ENCODE measurements around the gene KIF1C. TPM values are rescaled to one million over a fixed set of nuclear protein-coding genes. Genes with fewer than 3 reads are reported as not detected.

KIF1C gene
- total RNA-seq = 68.4 and 71.3 TPM in 2 replicates

DNA sequence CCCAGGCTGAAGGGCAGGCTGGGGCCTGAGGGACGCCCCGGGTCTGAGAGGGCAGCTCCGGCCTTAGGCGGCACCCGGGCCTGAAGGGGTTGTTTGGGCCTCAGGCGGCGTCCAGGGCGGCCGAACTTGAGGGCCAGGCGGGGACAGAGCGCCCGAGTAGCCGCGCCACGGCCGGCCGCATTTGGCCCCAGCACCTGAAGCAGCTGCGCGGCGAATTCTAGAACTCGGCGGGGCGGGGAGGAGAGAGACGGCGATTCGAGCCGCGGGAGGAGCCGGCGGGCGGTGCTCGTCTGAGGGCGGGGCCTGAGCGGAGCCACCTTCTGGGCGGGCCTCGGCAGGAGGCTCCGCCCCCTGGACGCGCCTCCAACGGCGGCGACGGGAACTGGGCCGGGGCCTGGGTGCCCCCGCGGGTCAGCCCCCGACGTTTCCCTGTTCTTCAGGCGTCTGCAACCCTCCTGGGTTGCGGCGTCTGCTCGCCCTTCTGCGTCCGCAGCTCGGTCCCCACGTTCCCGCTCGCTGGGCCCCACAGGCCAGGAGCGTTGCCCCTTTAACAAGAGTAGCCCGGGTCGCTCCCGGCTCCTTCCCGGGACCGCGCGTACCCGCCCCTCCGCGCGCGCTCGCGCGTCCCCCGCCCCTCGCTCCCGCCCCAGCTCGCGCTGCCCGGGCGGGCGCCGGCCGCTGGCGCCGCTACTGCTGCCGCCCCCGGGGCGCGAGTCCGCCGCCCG, at the start of gene KIF1C, which contains the start of gene INCA1:
Gene KIF1C, plus strand, starts transcription at position 649 of the 725 bp plus-strand sequence. CDS start 2,297 bp downstream, outside the sequence.
Gene INCA1, minus strand, starts transcription at position 221 of the 725 bp plus-strand sequence. CDS start 3,085 bp downstream, outside the sequence.
- intact Hi-C loops (cut with micrococcal nuclease) = loop anchor here (1.0 to 5.0 kb wide), 7 partner anchors 10 to 285 kb away; partner anchors contain the start of genes CAMTA2, PFN1, RABEP1 and RNF167
- H3K4me1 Mint-ChIP-seq (ENCODE audit: low read depth) = peaks cover 19% of the 10 kb centered on the region
- peak within 1 kb of the TSS; percentile 90 for H3K27ac Mint-ChIP-seq
- peak within 1 kb of the TSS; percentile 90 for H3K4me3 Mint-ChIP-seq
- H3K27me3 Mint-ChIP-seq (ENCODE audit: insufficient read depth) = peaks cover 8% of the 10 kb centered on the region
- DNase-seq (ENCODE audit: low spot score) = peak; percentile 89
- H3K36me3 Mint-ChIP-seq (ENCODE audit: low read depth) = peaks cover 17% of the 10 kb centered on the region
- no peaks in the 10 kb centered on the region for H3K9me3 Mint-ChIP-seq

DNA sequence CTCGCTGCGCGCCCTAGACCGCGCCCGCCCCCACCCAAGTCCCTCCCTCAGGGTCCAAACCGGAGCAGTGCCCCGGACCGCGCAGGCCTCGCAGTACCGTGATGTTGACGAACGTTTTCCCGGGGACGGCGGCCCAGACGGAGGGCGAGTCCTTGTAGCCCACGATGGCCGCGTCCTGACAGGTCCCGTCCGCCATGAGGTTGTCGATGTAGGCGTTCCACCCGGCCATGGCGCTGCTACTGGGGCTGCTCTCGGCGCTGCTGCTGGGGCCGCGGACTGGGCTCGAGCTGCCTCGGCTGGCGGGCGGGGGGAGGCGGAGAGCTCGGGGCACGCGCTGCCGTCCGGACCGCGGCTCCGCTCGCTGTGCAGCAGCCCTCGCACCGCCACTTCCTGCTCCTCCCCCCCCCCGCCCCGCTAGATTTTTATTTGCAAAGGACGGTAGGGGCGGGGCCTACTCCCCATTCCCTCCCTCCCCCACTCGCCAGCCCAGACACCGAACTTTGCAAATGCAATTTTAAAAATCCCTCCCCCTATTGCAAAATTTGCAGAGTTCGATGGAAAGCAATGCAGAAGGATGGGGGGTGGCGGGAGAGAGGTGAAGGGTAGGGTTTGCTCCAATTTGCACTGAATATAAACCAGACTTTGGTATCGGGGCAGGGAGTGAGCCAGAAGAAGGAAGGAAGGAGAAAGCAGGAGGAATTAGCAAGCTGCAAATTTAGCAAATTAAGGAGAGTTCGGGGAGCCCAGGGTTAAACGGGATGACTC, 49.4 kb upstream of the KIF1C start, which contains the start of gene PFN1:
Gene PFN1, minus strand, starts transcription at position 365 of the 765 bp plus-strand sequence. Its CDS starts 136 bp downstream, at position 229.
- Mint-ChIP-seq H3K4me3 (peak within 1 kb of the TSS; percentile 100), H3K9me3 (no peaks in the 10 kb centered on the region), H3K27ac (peak within 1 kb of the TSS; percentile 100), H3K27me3 (ENCODE audit: insufficient read depth) (peaks cover 2% of the 10 kb centered on the region), H3K4me1 (ENCODE audit: low read depth) (peaks cover 52% of the 10 kb centered on the region), H3K36me3 (ENCODE audit: low read depth) (peaks cover 35% of the 10 kb centered on the region)
- peak; percentile 82 for DNase-seq (ENCODE audit: low spot score)
- intact Hi-C loops (cut with micrococcal nuclease) = loop anchor here (1.0 to 5.0 kb wide), 8 partner anchors 8 to 806 kb away; partner anchors contain the start of genes ARRB2, CYB5D2, INCA1 and KIF1C

DNA sequence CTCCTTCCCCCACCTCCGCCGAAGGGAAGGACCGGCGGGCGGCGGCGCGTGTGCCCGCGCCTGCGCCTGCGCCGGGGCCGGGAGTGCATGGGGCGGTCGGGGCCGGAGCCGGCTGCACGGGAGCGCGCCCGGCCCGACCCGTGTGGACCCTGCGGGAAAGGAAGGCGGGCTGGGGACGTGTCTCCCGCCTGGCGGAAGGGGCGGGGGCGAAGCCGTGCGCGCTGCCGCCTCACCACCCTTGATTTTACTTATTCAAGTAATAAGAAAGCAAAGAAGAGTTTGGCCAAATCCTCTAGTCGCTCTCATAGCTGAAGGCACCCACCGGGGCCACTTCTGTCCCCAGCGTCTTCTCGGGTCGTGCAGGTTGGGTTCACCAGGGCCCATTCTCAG, 48.8 kb upstream of the KIF1C start:
- intact Hi-C loops (cut with micrococcal nuclease) = loop anchor here (1.0 to 5.0 kb wide), 9 partner anchors 9 to 806 kb away; partner anchors contain the start of genes ARRB2, CAMTA2, CYB5D2 and INCA1
- peaks cover 35% of the 10 kb centered on the region for H3K36me3 Mint-ChIP-seq (ENCODE audit: low read depth)
- peaks cover 2% of the 10 kb centered on the region for H3K27me3 Mint-ChIP-seq (ENCODE audit: insufficient read depth)
- peak overlapping the region; percentile 100 for H3K27ac Mint-ChIP-seq
- H3K9me3 Mint-ChIP-seq = no peaks in the 10 kb centered on the region
- H3K4me3 Mint-ChIP-seq = peak overlapping the region; percentile 97
- H3K4me1 Mint-ChIP-seq (ENCODE audit: low read depth) = peaks cover 49% of the 10 kb centered on the region
- DNase-seq (ENCODE audit: low spot score) = peak; percentile 77

DNA sequence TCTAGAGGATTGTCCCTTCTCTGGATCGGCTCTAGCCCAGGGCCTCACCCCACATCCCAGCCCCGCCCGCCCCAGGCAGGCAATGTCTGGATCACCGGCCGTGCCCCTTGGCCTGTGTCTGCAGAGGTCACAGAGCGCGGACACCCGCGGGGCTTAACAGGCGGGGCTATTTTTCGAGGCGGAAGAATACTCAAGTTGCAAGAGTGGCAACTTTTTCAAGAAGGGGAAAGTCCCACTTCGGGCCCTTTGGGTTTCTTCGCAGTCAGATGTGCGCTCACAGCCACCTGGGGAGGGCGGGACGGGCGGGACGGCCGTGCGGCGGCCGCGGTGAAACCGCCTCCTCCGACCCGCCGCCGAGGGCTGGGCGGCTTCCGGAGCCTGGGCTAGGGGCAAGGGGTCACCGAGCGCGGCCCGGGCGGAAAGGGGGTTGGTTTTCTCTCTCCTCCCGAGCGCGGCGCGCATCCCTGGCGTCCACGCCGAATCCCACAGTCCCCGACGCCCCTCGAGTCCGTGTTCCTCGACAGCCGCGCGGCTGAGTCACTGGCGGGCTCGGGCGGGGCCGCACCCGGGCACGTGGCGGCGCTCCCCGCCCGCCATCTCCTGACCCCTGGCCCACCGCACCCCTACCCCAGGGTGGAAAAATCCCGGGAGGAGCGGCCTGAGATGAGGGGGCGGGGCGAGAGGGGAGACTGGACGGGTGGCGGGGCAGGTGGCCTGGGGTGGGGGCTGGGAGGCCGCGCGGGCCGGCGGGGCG, 48.3 kb upstream of the KIF1C start:
- Mint-ChIP-seq H3K36me3 (ENCODE audit: low read depth) (peaks cover 31% of the 10 kb centered on the region), H3K27me3 (ENCODE audit: insufficient read depth) (peaks cover 2% of the 10 kb centered on the region), H3K4me3 (peak overlapping the region; percentile 84), H3K9me3 (no peaks in the 10 kb centered on the region), H3K4me1 (ENCODE audit: low read depth) (peaks cover 43% of the 10 kb centered on the region), H3K27ac (peak overlapping the region; percentile 85)
- DNase-seq (ENCODE audit: low spot score) = peak; percentile 75
- intact Hi-C loops (cut with micrococcal nuclease) = loop anchor here (1.0 to 5.0 kb wide), 5 partner anchors 38 to 807 kb away; partner anchors contain the start of genes CAMTA2, CYB5D2, MINK1 and NUP88

DNA sequence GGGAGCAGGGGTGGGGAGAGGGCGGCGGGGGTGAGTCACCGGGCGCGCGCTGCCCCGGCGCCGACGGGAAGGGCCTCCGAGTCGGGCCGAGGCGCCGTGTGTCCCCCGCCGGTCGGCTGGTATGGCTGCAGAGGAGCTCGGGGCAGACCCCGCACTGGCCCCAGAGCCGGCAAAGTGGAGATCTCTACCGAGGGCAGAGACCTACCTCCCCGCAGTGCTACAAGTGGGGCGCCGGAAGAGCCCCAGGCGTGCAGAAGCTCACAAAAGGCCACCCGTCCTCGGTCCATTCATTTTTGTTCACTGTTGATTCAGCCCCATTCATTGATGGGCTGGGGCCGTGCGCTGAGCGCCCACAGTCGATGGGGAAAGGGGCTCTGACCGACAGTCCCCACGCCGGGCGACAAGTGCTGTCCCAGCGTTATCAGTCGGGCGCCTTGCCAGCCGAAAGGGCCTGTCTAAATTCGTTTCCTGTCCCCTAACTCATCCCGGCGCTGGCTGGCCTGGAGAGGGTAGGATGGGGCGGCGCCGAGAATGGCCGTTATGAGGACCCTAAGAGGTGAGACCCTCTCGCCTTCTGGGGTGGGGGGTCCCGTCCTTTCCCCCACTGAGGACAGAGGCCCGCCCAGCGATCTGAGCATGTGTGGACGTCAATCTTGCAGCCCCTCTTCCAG, 47.5 kb upstream of the KIF1C start:
- peaks cover 36% of the 10 kb centered on the region for H3K4me1 Mint-ChIP-seq (ENCODE audit: low read depth)
- no peaks in the 10 kb centered on the region for H3K9me3 Mint-ChIP-seq
- DNase-seq (ENCODE audit: low spot score) = no peak
- intact Hi-C loops (cut with micrococcal nuclease) = no loop called here
- peak overlapping the region; percentile 91 for H3K4me3 Mint-ChIP-seq
- peaks cover 25% of the 10 kb centered on the region for H3K36me3 Mint-ChIP-seq (ENCODE audit: low read depth)
- peaks cover 2% of the 10 kb centered on the region for H3K27me3 Mint-ChIP-seq (ENCODE audit: insufficient read depth)
- H3K27ac Mint-ChIP-seq = peak overlapping the region; percentile 92

DNA sequence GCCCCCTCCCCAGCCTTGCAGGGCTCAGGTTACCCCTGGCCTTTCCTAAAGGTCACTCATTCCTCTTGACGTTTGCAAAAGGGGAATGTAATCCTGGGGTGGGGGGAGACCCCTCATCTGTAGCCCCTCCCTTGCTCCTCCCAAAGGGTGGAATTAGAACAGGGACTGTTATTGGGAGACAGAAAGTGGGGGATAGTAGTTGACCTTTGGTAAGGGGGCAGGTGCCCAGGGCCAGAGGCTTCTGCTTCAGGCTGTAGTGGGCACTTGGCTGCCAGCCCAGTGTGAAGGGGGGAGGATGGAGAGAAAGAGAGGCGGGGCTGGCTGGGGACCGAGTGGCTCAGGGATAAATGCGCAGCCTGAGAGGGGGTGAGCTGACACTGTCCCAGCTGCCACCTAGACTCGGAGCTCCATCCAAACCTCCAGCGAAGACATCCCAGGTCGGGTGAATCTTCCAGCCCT, 47.0 kb upstream of the KIF1C start, which contains the start of gene ENO3:
Gene ENO3, plus strand, starts transcription at position 374 of the 459 bp plus-strand sequence. CDS start 711 bp downstream, outside the sequence.
- Mint-ChIP-seq H3K27ac (peak within 1 kb of the TSS; percentile 92), H3K4me1 (ENCODE audit: low read depth) (peaks cover 30% of the 10 kb centered on the region), H3K9me3 (no peaks in the 10 kb centered on the region), H3K27me3 (ENCODE audit: insufficient read depth) (peaks cover 2% of the 10 kb centered on the region), H3K36me3 (ENCODE audit: low read depth) (peaks cover 19% of the 10 kb centered on the region), H3K4me3 (peak within 1 kb of the TSS; percentile 91)
- no peak for DNase-seq (ENCODE audit: low spot score)
- intact Hi-C loops (cut with micrococcal nuclease) = no loop called here

DNA sequence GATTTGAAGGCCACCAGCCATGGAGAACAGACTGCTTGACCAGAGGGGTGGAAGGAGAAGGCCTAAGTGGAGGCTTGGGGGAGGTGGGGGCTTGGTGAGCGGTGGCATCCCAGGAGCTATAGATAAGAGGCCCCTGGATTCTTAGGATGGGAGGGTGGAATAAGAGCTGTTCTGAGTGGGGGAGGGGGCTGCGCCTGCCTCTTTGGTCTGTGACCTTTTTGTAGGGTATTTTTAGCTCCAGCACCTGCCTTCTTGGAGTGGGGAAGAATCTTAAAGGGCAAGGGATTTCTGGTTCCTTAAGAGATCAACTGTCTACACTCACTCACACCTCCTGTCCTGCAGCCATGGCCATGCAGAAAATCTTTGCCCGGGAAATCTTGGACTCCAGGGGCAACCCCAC, 46.3 kb upstream of the KIF1C start:
- Mint-ChIP-seq H3K27me3 (ENCODE audit: insufficient read depth) (peaks cover 2% of the 10 kb centered on the region), H3K27ac (peak overlapping the region; percentile 6), H3K4me1 (ENCODE audit: low read depth) (peaks cover 24% of the 10 kb centered on the region), H3K36me3 (ENCODE audit: low read depth) (peaks cover 16% of the 10 kb centered on the region), H3K9me3 (no peaks in the 10 kb centered on the region), H3K4me3 (peak overlapping the region; percentile 91)
- intact Hi-C loops (cut with micrococcal nuclease) = no loop called here
- no peak for DNase-seq (ENCODE audit: low spot score)

DNA sequence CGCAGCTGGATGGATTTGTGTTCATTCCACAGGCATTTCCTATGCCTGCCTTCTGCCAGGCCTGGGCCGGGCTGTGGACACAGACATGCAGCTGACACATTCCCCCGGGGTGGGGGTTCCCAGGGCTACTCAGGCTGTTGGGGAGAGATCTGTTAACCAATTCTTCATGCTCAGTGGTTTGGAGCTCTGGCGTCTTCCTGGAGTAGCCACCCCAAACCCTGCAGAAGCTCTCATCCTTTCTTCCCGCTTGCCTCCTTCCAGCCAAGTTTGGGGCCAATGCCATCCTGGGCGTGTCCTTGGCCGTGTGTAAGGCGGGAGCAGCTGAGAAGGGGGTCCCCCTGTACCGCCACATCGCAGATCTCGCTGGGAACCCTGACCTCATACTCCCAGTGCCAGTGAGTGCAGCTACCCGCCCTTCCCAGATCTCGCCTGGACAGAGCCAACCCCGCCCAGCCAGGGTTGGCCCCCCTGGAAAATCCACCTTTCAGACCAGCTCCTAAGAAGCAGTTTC, 44.2 kb upstream of the KIF1C start:
- intact Hi-C loops (cut with micrococcal nuclease) = no loop called here
- no peaks in the 10 kb centered on the region for H3K27me3 Mint-ChIP-seq (ENCODE audit: insufficient read depth)

DNA sequence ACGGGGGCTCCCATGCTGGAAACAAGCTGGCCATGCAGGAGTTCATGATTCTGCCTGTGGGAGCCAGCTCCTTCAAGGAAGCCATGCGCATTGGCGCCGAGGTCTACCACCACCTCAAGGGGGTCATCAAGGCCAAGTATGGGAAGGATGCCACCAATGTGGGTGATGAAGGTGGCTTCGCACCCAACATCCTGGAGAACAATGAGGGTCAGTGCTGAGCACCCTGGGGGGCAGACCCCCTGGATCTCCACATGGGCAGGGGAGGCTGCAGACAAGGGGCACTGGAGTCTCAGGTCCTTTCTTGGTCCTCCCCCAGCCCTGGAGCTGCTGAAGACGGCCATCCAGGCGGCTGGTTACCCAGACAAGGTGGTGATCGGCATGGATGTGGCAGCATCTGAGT, 42.7 kb upstream of the KIF1C start:
- intact Hi-C loops (cut with micrococcal nuclease) = no loop called here
- Mint-ChIP-seq H3K4me1 (ENCODE audit: low read depth) (peaks cover 14% of the 10 kb centered on the region), H3K9me3 (no peaks in the 10 kb centered on the region)

More for the DNA sequence above, 44.2 kb upstream of the KIF1C start:
- peaks cover 18% of the 10 kb centered on the region for H3K4me1 Mint-ChIP-seq (ENCODE audit: low read depth)
- H3K36me3 Mint-ChIP-seq (ENCODE audit: low read depth) = peaks cover 6% of the 10 kb centered on the region
- H3K9me3 Mint-ChIP-seq = no peaks in the 10 kb centered on the region
- H3K27ac Mint-ChIP-seq = no peak overlapping the region
- DNase-seq (ENCODE audit: low spot score) = no peak
- no peak overlapping the region for H3K4me3 Mint-ChIP-seq

DNA sequence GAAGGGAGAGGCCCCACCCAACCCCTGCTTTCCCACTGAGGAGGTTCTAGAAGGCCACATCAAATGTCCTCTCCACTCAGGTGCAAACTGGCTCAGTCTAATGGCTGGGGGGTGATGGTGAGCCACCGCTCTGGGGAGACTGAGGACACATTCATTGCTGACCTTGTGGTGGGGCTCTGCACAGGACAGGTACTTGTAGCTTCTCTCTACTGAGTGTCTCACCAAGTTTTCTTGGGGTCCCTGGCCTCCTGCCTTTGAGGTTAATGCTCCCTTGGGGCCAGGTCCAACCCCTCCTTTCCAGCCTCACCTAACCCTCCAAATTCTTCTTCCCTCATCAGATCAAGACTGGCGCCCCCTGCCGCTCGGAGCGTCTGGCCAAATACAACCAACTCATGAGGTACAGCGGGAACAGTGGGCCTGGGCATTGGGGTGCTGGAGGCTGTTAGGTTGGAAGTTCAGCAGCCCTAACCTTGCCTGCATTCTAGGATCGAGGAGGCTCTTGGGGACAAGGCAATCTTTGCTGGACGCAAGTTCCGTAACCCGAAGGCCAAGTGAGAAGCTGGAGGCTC, 41.2 kb upstream of the KIF1C start:
- peak; percentile 20 for DNase-seq (ENCODE audit: low spot score)
- H3K9me3 Mint-ChIP-seq = no peaks in the 10 kb centered on the region
- intact Hi-C loops (cut with micrococcal nuclease) = loop anchor here (1.0 kb wide), 1 partner anchor 47 kb away; no protein-coding TSS in a partner anchor
- H3K4me3 Mint-ChIP-seq = no peak overlapping the region
- peaks cover 18% of the 10 kb centered on the region for H3K36me3 Mint-ChIP-seq (ENCODE audit: low read depth)
- no peak overlapping the region for H3K27ac Mint-ChIP-seq
- H3K27me3 Mint-ChIP-seq (ENCODE audit: insufficient read depth) = no peaks in the 10 kb centered on the region
- H3K4me1 Mint-ChIP-seq (ENCODE audit: low read depth) = no peaks in the 10 kb centered on the region

More for the DNA sequence above, 42.7 kb upstream of the KIF1C start:
- no peaks in the 10 kb centered on the region for H3K27me3 Mint-ChIP-seq (ENCODE audit: insufficient read depth)
- H3K4me3 Mint-ChIP-seq = no peak overlapping the region
- H3K27ac Mint-ChIP-seq = no peak overlapping the region
- H3K36me3 Mint-ChIP-seq (ENCODE audit: low read depth) = peaks cover 13% of the 10 kb centered on the region
- DNase-seq (ENCODE audit: low spot score) = no peak

DNA sequence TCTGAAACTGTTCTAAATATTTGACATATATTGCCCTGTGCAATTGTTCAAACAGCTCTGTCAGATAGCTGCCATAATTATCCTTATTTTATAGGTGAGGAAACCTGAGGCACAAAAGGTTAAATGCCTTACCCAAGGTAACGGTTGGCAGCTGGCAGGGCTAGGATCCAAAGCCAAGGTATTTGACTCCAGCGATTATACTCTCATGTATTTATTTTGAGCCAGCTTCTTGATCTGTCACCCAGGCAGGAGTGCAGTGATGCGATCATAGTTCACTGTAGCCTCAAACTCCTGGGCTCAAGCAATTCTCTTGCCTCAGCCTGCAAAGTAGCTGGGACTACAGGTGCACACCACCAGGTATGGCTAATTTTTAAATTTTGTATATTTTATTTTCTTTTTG, 39.6 kb upstream of the KIF1C start:
- Mint-ChIP-seq H3K4me1 (ENCODE audit: low read depth) (no peaks in the 10 kb centered on the region), H3K27ac (no peak overlapping the region), H3K27me3 (ENCODE audit: insufficient read depth) (no peaks in the 10 kb centered on the region), H3K4me3 (no peak overlapping the region), H3K36me3 (ENCODE audit: low read depth) (peaks cover 19% of the 10 kb centered on the region), H3K9me3 (no peaks in the 10 kb centered on the region)
- intact Hi-C loops (cut with micrococcal nuclease) = no loop called here
- no peak for DNase-seq (ENCODE audit: low spot score)
